T-helper 2 cell (primary cell): ENCODE results near the gene ASAH2.
"Not testable (repeated sequence)": the region's sequence is repeated elsewhere in the genome, so short reads cannot be mapped to it uniquely, and the experiment has no call there.

Source experiments
- DNase-seq, 5 experiments: peaks; one replicate each; pipeline versions ENCODE4 v3.0.0 to v3.0.0-alpha.2; 2012 to 2022
- total RNA-seq, 2 donors: gene quantifications; one replicate each; lab custom pipeline; 2026; lab: John Stamatoyannopoulos, UW

The ASAH2 gene
- 0.31 to 0.47 reads per million in 2 donors for total RNA-seq

GRCh38 chr10:50251394-50251793 lies at the start of gene ASAH2:
TSS of gene ASAH2 (minus strand) at chr10:50251516. CDS start at chr10:50248610, 2,906 bp downstream.
- DNase-seq, result no peak

GRCh38 chr10:50299948-50300669 lies 48.8 kb upstream of the ASAH2 start:
- no peak for DNase-seq

- no peak for DNase-seq
These were observed 44.1 kb upstream of the ASAH2 start for GRCh38 chr10:50295367-50295766.

GRCh38 chr10:50294582-50294981 lies 43.3 kb upstream of the ASAH2 start:
- no peak for DNase-seq

- no peak for DNase-seq
These were observed 42.4 kb upstream of the ASAH2 start for GRCh38 chr10:50293513-50294313.

GRCh38 chr10:50291261-50291850 lies 40.0 kb upstream of the ASAH2 start:
- peak in 1 of 5 experiments; percentile 19 for DNase-seq

GRCh38 chr10:50289196-50289595 lies 37.9 kb upstream of the ASAH2 start:
- peak in 1 of 5 experiments; percentile 11 for DNase-seq

GRCh38 chr10:50286996-50287803 lies 35.9 kb upstream of the ASAH2 start:
- no peak for DNase-seq

GRCh38 chr10:50286517-50286916 lies 35.2 kb upstream of the ASAH2 start:
- no peak for DNase-seq

- DNase-seq, result no peak
These were observed 30.7 kb upstream of the ASAH2 start for GRCh38 chr10:50281967-50282522.

GRCh38 chr10:50281210-50281966 lies 30.1 kb upstream of the ASAH2 start:
- no peak for DNase-seq

GRCh38 chr10:50280049-50280841 lies 28.9 kb upstream of the ASAH2 start:
- DNase-seq, result no peak

- DNase-seq, result no peak
These were observed 28.2 kb upstream of the ASAH2 start for GRCh38 chr10:50279489-50279888.

- DNase-seq, result peak in 1 of 5 experiments; percentile 6
These were observed 24.4 kb upstream of the ASAH2 start for GRCh38 chr10:50275650-50276235.

GRCh38 chr10:50272531-50272930 lies 21.2 kb upstream of the ASAH2 start:
- no peak for DNase-seq

GRCh38 chr10:50271564-50272250 lies 20.4 kb upstream of the ASAH2 start:
- no peak for DNase-seq

- not testable (repeated sequence) for DNase-seq
These were observed 16.6 kb upstream of the ASAH2 start for GRCh38 chr10:50267877-50268276.

GRCh38 chr10:50262625-50263024 lies 11.3 kb upstream of the ASAH2 start:
- peak in 1 of 5 experiments; percentile 3 for DNase-seq

GRCh38 chr10:50260791-50261281 lies 9.5 kb upstream of the ASAH2 start:
- DNase-seq, result peak in 2 of 5 experiments; percentile 2 to 70
